Measurements from ENCODE around the gene NOL4. TPM values are rescaled to one million over a fixed set of nuclear protein-coding genes. Genes with fewer than 3 reads are reported as not detected.

The NOL4 gene
- polyA plus RNA-seq, 1 donor = 2.8 TPM

GRCh38 chr18:34196256-34196655, 28.5 kb downstream of the NOL4 start:
- no peak for DNase-seq

DNA sequence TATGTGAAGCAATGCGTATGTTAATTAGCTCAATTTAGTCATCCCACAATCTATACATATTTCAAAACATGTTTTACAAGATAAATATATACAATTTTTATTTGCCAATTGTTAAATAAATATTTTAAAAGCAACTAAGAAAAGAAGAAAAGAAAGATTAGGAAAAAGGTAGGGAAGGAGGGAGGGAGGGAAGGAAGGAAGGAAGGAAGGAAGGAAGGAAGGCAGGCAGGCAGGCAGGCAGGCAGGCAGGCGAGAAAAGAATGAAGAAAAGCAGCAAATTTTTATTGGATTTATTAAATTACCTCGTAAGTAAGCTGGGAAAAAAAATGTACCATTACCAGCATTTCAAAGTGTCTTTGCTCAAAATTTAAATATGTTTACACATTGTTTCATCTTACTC, 30.5 kb downstream of the NOL4 start:
- DNase-seq = no peak

DNA sequence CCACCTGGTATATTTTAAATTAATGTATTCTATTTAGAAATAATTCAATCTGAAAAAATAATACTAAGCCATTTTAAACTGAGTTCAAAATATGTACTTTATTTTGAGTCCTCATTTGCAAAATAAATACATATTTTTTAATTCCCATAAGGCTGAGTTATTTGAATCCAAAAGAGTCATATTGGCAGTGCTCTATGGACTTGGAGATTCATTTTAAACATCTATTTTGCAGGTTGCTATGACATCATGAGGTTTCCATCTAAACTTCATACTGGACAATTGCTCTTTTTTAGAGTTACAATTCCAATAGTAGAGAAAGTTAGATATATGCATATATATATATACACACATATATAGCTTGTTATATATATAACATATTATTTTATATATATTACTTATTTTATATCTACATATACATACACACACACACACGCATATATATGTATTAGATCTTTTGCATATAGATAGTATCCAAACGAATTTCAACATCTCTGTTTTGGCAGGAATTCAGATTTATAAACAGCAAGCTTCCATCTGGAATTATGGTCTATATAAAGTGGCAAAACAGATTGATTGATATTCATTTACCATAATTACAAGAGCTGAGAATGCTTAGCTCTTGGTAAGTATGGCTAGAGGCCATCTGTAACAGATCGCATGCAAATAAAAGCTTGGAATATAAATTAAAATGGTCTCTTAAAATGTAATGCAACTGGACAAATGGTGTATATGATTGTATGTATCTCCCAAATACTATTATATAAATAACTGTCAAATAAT, 34.9 kb downstream of the NOL4 start:
- no peak for DNase-seq

Data from left kidney (tissue), 2 donors.